HG03066 (cell line): ENCODE data around the gene C11orf24.

ENCODE experiments used
- ATAC-seq: cut with Tn5 transposase; IDR thresholded peaks from one replicate; pipeline ENCODE4 v1.9.1; 2021; ENCODE audit warnings: low read depth; ENCODE audit not compliant: unreplicated experiment

Gene C11orf24

DNA sequence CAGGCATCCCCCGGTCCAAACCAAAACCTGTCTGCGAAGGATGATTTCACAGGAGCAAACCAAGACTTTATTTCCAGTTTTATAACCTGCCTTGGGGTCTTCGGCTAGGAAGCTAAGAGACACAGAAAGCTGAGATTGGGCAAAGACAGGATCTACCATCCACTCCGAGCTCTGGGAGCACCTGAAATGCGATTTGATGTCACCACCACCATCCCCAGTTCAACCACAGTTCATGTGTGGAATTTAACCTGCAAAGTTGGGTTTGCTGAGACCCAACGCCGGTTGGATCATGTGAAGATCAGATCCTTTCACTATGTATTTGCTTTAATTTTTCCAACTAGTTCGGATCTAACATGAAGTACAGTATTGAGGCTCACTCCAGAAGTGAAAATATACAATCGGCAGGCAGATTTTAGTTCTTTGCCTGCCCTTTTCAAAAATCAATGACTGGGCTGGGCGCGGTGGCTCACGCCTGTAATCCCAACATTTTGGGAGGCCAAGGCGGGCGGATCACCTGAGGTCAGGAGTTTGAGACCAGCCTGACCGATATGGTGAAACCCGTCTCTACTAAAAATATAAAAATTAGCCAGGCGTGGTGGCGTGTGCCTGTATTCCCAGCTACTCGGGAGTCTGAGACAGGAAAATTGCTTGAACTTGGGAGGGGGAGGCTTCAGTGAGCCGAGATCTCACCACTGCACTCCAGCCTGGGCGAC, 1.4 kb upstream of the C11orf24 start:
- no peak for ATAC-seq

DNA sequence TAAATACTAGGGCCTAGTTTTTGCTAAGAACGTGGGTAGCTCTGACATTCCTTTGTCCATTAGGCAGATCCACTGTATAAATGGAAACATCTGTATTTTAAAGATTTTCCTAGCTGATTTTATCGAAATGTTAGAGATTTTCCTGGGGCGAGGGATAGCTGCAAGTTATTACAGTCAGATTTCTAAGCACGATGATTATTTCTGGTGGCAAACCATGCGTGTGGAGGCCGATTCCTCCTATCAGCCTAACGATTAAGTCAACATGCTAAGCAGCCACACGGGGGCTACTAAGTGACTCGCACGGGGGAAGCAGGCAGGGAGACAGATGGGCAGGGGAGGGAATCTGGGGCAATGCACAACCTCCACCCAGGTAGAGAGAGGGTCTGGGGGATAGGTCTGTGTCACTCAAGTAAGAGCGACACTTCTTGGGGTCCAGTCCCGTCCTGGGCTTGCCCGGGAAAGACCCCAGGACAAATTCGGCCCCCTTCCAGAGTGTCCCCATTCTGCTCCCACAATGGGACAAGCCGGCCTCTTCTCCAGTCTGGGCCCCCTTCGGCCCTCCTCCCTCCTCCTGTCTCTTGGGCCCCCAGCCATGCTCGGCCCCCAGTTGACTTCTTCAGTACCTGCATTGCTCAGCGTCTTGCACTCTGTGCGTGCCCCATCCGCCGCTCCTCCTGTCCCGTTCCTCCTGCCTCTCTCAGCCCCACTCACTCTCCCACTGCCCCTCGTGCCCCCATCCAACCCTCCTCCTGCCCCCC, 571 bp downstream of the C11orf24 start:
- ATAC-seq: peak; percentile 32

DNA sequence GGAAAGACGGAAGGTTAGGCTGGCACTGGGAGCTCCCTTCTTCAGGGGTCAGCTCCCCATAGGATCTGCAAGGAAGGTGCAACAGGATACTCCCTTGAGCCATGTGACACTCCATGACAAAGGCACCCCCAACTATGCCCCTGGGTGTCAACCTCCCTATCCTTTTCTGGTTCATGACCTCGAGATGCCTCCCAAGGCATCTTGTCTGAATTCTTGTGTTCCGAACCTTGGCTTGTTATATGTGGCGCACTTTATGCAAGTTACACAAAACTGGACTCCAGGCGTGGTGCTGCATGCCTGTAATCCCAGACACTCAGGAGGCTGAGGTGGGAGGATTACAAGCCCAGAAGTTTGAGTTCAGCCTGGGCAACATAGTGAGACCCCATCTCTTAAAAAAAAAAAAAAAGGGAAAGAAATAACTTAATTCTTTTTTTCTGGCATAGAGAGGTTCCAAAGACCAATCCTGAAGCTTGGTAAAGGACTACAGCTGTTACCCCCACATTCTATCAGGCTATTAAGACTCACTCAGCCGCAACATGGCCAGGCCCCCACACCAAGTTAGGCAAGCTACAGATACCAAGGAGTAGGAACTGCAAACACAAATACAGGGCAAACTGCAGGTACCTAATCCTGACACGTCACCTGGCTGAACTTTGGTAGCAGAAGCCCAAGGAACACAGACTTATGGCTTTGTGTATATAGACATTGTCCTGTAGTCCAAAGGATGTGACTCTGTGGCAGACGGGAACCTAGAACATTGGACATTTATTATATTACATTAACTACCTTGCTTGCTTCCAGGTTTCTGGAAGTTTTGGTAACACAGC, 1.4 kb downstream of the C11orf24 start:
- no peak for ATAC-seq

DNA sequence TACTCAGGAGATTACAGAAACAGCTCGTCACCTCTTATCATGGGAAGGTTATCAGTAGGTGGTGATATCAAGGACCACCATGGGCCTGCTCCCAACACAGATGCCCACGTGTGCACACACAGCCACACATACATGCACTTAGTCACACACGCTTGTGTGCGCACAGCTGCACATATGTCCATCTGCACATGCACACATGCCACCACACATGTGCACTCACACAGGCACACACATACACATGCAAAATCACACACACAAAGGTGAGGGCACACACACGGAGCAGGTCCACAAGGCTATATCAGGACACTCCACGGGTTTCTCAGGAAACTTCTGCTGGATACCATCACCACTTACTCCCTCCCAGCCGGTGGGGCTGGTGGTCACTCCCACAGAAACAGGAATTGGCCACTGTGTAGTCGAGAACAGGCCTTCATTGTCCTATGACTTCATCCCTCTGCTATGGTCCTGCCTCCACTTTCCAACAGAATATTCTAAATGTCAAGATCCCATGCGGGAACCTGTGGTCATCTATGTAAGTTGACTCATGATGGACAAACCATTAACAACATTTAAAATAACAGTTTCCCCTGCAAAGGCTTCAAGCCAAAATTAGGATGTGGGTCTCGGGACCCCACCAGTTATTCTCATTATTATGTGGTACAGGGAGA, 2.2 kb downstream of the C11orf24 start:
- no peak for ATAC-seq

DNA sequence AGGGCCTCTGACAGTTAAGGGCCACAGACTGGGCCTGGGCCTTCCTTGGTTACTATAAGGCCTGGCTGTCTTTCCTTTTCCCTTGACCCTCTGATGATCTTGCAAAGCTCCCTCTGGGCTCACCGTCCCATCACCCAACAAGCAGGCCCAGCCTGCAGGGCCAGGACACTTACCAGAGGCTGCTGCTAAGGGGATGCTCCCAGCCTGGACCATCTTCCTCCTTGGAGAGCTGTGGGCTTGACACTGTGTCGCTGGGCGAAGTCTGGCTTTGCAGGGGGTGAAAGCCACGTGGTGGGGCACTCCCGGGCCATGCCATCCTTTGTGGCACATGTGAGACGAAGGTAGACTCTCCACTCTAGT, 3.9 kb downstream of the C11orf24 start:
- no peak for ATAC-seq

DNA sequence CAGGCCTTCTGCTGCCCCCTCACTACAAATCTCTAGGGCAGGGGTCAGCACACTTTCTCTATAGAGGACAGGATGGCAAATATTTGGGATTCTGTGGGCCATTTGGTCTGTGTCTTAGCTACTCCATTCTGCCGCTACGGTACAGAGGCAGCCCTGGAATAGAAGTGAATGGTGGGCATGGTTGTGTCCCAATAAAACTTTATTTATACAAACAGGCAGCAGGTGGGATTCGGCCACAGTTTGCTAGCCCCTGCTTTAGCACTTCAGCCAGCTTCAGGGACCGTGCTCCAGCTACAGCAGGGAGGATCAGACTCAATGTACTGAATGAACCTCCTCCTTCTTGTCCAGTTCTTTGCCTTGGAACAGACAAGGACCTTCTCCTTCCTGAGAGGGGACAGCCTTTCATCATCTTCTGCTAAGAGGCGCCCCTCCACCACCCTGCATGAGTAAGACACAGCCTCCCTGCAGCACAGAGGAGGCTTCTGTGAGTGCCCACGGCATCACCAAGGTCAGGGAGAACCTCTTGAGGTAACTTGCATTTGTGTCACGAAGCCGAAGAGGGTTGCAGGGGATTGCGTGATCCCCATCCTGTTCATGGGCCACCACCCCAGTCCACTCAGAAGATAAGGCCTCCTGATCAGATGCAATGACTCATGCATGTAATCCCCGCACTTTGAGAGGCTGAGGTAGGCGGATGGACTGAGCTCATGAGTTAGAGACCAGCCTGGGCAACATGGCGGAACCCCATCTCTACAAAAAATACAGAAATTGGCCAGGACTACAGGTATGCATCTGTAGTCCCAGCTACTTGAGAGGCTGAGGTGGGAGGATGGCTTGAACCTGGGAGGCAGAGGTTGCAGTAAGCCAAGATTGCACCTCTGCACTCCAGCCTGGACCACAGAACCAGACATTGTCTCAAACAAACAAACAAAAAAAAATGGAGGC, 4.6 kb downstream of the C11orf24 start:
- ATAC-seq: no peak

DNA sequence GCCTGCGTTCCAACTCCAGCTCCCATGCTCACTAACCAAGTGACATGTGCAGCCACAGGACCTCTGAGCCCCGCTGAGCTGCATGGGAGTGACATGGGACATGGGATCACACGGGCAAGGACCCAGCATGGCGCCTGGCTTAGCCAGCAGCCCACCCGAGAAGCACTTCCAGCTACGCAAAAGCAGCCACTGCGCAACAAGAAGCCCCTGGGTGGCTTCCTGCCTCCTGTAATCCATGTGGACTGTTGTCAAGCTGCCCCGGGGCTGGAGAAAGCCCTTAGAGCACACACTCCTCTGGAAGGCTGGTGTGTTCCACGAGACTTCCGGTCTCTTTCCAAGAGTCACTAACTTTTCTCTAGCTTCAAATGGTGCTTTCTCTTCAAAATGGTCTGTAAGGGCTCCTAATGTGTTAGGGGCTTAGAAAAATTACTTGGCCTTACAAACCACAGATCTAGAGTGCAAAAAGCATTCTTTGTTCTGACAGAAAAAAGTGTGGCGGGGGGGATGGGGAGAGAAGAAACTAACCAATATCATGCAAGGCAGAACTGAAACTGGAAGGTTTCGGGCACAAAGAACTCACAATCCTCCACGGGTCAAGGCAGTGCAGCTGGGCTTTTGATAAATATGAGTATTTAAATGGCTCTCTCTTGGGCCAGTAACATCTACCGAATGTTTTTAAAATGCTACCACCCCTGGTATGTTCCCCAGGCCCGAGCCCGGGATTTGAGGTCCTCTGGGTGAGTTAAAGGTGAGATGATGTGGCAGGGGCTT, 5.5 kb downstream of the C11orf24 start:
- peak; percentile 74 for ATAC-seq

DNA sequence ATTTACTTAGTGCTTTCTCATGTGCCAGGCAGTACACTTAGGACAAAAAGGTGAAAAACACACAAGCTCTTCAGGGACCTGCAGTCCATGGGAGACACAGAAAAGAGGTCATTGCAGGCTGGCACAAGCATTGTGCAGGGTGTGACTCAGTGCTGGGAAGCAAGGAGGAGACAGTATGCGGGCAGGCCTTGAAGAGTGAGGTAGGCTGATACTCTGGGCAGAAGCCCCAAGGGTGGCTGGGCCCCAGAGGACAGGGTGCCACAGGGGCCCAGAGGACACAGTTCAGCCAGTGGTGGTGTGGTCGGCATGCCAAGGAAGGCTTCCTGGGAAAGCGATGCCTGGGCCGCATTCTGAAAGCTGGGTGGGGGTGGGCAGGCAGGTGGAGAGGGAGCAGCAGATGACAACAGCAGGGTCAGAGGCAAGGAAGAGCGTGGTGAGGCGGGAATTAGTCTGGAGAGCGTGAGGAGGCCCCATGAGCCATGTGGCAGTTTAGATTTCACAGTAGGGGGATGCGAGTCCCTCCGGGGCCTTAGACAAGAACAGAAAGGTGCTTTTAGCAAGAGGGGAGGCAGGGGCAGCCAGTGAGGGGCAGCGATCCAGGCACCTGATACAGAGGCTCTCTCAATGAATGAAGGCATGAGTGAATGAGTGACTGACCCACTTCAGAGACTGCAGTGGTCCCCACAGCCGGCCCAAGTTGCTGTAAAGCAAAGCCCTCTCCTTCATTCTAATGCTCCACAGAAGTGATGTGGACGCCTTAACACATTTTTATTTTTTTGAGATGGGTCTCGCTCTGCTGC, 6.8 kb downstream of the C11orf24 start:
- ATAC-seq: no peak

DNA sequence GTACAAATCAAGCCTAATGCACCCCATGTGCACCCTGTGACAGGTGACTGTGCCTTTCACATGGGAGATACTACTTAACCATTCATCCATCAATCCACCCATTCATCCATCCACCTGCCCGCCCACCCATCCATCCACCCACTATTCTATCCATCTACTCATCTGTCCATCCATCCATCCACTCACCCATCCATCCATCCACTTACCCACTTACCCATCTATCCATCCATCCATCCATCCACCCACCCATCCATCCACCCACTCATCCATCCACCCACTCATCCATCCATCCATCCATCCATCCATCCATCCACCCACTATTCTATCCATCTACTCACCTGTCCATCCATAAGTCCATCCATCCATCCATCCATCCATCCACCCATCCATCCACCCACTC, 7.5 kb downstream of the C11orf24 start:
- ATAC-seq: no peak

DNA sequence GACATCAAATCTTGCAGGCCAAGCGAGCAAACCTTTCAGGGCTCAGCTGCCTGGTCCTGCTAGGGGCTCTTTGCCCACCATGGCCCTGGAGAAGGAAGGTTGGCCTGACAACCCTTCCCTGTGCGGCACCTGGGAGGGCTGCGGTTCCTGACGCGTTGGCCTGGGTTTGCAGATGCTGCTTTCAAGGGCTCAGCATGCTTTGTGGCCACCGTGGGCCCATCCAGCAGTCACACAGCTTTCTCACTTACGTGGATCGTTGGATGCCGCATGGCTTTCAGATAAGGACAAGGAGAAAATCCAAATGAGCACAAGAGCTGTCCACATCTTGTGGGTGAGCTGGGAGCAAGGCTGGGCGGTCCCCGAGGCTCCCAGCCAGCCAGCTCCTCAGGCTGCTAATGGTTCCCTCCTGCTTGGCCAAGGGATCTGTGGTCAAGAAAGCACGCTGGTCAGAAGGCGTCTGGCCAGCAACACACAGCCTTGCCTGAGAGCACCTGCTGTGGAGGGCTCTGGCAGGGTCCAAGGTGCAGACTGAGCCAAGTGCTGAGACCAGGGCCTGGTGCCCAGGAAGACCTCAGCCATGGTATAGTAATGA, 8.2 kb downstream of the C11orf24 start:
- no peak for ATAC-seq

DNA sequence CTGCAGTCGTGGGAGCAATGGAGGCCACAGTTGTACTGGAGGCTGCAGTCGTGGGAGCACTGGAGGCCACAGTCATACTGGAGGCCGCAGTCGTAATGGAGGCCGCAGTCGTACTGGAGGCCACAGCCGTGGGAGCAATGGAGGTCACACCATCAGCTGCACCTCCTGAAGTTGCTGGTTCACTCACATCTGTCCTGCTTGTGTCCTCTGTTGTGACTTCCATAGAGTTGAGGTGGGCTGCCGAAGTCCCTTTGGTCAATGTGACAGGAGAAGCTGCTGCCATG, 9.3 kb downstream of the C11orf24 start:
- no peak for ATAC-seq

DNA sequence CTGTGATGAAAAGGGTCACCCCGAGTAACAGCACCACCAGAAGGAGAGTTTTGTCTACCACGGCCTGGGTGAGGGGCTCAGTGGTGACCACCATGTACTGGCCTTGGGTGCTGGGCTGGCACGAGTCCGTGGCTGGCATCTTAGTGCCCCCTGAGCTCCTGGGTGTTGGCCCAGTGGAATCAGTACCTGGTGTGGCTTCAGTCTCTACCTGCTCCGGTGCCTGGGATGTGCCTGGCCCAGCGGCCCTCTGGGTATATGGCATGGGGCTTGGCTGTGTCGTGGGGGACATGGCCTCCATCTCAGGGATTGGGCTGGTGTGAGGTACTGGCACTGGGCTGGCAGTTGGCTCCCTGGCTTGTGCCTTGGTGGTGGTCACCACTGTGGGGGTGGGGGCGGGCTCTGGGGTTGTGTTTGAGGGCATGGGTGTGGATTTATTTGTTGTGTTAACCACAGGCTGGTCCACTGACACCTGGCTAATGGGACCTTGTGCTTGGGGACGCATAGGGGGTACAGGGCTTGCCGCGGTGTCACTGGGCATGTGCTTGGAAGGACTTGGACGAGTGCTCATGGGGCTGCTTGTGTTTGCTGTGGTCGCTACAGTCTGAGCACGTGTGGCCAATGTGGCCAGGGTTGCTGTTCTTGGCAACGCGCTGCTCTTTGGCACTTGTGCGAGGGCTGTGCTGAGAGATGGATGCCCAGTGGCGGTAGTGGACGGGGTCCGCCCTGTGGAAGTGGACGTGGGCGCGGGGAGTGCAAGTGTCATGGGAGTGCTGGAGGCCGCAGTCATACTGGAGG, 9.8 kb downstream of the C11orf24 start:
- ATAC-seq: no peak

DNA sequence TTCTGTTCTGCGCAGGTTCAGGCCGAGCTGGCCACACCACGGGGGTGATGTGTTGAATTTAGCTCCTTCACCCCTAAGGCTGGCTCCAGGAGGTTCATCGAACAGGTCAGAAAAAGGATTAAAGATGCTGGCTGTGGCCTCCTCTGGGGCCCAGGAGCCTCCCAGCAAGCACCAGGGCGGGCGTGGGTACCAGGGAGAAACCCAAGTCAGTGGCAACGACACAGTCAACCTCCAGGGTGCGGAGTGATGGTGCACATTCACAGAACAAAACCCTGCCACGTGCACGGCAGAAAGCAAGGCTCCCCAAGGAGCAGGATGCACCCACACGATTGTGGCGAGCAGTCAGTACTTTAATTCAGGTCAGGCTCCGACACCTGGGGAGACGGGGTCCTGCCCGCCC, 10.8 kb downstream of the C11orf24 start:
- ATAC-seq: no peak

DNA sequence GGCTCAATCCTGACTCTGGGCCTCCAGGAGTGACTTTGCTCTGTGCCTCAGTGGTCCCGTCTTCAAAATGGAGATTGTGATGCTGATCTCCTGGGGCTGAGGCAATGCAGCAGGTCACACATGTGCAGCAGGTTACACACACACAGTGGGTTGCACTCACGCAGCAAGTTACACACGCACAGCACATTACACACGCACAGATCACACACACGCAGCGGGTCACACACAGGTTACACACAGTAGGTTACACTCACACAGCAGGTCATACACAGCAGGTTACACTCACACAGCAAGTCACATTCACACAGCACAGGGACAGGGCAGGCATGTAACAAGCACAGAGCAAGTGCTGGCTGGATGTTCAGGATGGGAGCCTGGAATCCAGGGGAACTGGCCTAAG, 11.3 kb downstream of the C11orf24 start:
- no peak for ATAC-seq

DNA sequence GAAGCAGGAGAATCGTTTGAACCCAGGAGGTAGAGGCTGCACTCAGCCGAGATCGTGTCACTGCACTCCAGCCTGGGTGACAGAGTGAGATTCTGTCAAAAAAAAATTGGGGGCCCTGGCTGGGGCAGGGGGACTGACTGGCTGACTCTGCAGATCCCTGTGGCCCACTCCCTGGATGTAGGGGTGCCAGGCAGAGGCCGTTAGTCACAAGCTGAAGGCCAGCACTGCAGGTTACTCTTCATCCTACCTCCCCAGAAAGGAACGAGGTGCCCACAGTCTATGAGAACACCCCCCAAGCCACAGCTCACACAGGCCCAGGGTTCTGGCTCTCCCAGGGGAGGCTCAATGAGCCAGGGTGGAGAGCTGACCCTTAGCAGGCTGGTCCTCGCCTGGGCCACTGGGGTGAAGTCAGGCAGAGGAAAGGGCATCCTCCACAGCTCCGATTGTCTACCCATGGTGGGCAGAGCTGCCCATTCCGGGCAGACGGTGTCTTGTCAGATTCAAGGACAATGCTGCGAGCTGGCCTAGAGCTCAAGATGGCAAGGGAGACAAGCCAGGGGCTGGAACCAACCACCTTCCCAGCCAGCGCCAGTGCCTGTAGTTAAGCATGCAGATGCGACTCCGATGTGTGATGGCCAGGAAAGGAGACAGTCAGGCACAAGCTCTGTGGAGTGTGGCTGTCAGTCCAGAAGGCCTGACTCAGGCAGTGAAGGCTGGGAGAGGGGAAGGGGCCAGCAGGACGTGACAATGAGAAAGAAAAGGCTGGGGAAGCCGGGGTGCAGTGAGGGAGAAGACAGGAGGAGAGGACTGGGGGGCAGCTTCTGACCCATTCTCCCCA, 12.4 kb downstream of the C11orf24 start:
- no peak for ATAC-seq

DNA sequence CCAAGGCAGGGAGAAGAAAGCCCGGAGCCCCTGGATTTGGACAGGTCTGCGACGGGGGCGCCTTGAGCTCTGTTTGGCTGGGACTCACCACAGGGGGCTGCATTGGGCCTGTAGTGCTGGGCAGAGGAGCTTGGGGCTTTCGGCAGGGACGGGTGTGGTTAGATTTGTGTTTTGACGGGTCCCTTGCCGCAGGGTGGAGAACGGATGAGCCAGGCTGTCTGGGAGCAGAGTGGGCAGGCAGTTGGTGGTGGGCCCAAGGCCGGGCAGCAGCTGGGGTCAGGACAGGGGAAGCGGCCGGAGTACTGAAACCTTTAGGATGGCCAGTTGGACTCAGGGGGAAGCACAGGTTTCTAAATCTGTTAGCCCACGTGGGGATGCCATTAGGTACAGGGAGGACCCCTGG, 13.4 kb downstream of the C11orf24 start:
- no peak for ATAC-seq
